ENCODE data around the gene STRADA. TPM values are rescaled to one million over a fixed set of nuclear protein-coding genes. Genes with fewer than 3 reads are reported as not detected.

STRADA gene
- total and polyA plus RNA-seq, 2 experiments from 2014 or later = 18.0 to 28.8 TPM

- Histone ChIP-seq H3K9me2 (ENCODE audit: insufficient read depth) (no peaks in the 10 kb centered on the region), H3K79me2 (replicated peaks; ENCODE audit: insufficient read depth) (no peaks in the 10 kb centered on the region), H3K4me2 (no peak overlapping the region), H3K27ac (ENCODE audit: low read depth) (no peak overlapping the region), H3K27me3 (ENCODE audit: insufficient read depth) (no peaks in the 10 kb centered on the region), H2AFZ (no peak overlapping the region), H4K20me1 (replicated peaks; ENCODE audit: insufficient read depth) (peaks cover 6% of the 10 kb centered on the region; the same call in 1 of the 2 replicates), H3K4me3 (no peak overlapping the region), H3F3A (replicated peaks; ENCODE audit: low read depth) (peaks cover 9% of the 10 kb centered on the region; the same call in 1 of the 2 replicates), H3K4me1 (ENCODE audit: insufficient read depth) (no peaks in the 10 kb centered on the region), H3K36me3 (ENCODE audit: insufficient read depth) (peaks cover 66% of the 10 kb centered on the region)
- Mint-ChIP-seq H3K9me3 (no peaks in the 10 kb centered on the region), H3K4me3 (no peak overlapping the region), H3K27ac (no peak overlapping the region), H3K27me3 (ENCODE audit: insufficient read depth, low read depth, poor library complexity) (no peaks in the 10 kb centered on the region), H3K36me3 (ENCODE audit: low read depth) (peaks cover 78% of the 10 kb centered on the region), H3K4me1 (no peaks in the 10 kb centered on the region)
- TF ChIP-seq ZNF114 (CRISPR knock-in tag; IDR thresholded peaks at IDR 0.05) = no peak
- TF ChIP-seq NANOG (IDR thresholded peaks at IDR 0.05; ENCODE audit: borderline replicate concordance) = no peak
- no peak for TF ChIP-seq REST (IDR thresholded peaks at IDR 0.05; ENCODE audit: unreplicated experiment)
- ATAC-seq (no peak), DNase-seq (ENCODE audit: low spot score) (no peak)
These were observed 10.2 kb upstream of the STRADA start for GRCh38 chr17:63751806-63752205.

- peaks cover 19% of the 10 kb centered on the region for H3F3A ChIP-seq (replicated peaks; ENCODE audit: low read depth)
- no peak for DNase-seq (ENCODE audit: low spot score)
- peaks cover 10% of the 10 kb centered on the region for H3K79me2 ChIP-seq (replicated peaks; ENCODE audit: insufficient read depth)
- no peaks in the 10 kb centered on the region for H3K9me2 ChIP-seq (ENCODE audit: insufficient read depth)
- peaks cover 9% of the 10 kb centered on the region; the same call in 1 of the 2 replicates for H3K4me1 ChIP-seq (ENCODE audit: insufficient read depth)
- ATAC-seq = no peak; the same call in 2 of the 3 replicates
- H3K27ac Mint-ChIP-seq = peak overlapping the region; percentile 87
- peak overlapping the region; percentile 96 for H3K4me2 ChIP-seq
- peaks cover 5% of the 10 kb centered on the region; the same call in 1 of the 2 replicates for H3K36me3 ChIP-seq (ENCODE audit: insufficient read depth)
- peak overlapping the region; percentile 88 for H3K4me3 ChIP-seq
- H3K27ac ChIP-seq (ENCODE audit: low read depth) = peak overlapping the region; percentile 95
- H3K27me3 Mint-ChIP-seq (ENCODE audit: insufficient read depth, low read depth, poor library complexity) = peaks cover 12% of the 10 kb centered on the region
- H3K27me3 ChIP-seq (ENCODE audit: insufficient read depth) = no peaks in the 10 kb centered on the region
- TF ChIP-seq ETS1 (IDR thresholded peaks at IDR 0.05) = no peak
- no peak for TF ChIP-seq ZNF331 (CRISPR knock-in tag; IDR thresholded peaks at IDR 0.05; ENCODE audit: low read depth)
- no peak for TF ChIP-seq CTCF (conservative IDR thresholded peaks at IDR 0.05; ENCODE audit: low read depth in 2 of 2)
- no peak for TF ChIP-seq REST (IDR thresholded peaks at IDR 0.05; ENCODE audit: unreplicated experiment)
- TF ChIP-seq ZNF114 (CRISPR knock-in tag; IDR thresholded peaks at IDR 0.05) = no peak
- TF ChIP-seq STAT1 (IDR thresholded peaks at IDR 0.05; ENCODE audit: unreplicated experiment) = no peak
- peak overlapping the region; percentile 90 for H2AFZ ChIP-seq
- H3K4me1 Mint-ChIP-seq = peaks cover 10% of the 10 kb centered on the region; the same call in 2 of the 3 replicates
- no peaks in the 10 kb centered on the region for H3K9me3 Mint-ChIP-seq
- H4K20me1 ChIP-seq (replicated peaks; ENCODE audit: insufficient read depth) = no peaks in the 10 kb centered on the region
- peak overlapping the region; percentile 95 for H3K4me3 Mint-ChIP-seq
- peaks cover 7% of the 10 kb centered on the region; the same call in 2 of the 3 replicates for H3K36me3 Mint-ChIP-seq (ENCODE audit: low read depth)
These were observed 524 bp downstream of the STRADA start for GRCh38 chr17:63741143-63741407.
